ENCODE results near the gene PALLD. TPM values are rescaled to one million over a fixed set of nuclear protein-coding genes. Genes with fewer than 3 reads are reported as not detected.

PALLD gene
- total and polyA plus RNA-seq, 2 donors (not counting 3 experiments of a cell fraction or from before 2014, with no cell fraction given): 13.4 to 48.2 TPM

DNA sequence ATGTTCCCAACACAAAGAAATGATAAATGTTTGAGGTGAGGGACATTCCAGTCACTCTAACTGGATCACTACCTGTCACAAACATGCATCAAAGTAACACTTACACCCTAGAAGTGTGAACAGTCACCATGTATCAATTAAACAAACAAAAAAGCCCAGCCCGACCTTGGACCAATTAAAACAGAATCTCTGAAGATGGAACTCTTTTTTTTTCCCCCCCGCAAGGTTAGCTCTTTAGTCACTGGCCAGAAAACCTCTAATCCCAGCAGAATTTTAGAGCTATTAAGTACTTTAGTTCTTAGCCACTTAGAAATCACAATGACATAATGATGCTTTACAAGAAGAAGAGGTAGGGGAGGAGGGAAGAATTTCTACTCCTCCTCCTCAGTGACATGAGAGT, 154.5 kb downstream of the PALLD start:
- Histone ChIP-seq H3K36me3 (ENCODE audit: control insufficient read depth in 2 of 2, extremely low read depth in 1 of 2, insufficient read depth in 2 of 2, low read length in 2 of 2) (no peaks in the 10 kb centered on the region), H3K4me3 (replicated peaks in 1 of 3; ENCODE audit: insufficient read depth in 1 of 3, low read depth in 1 of 3, low read length in 3 of 3) (no peak overlapping the region), H3K9me3 (replicated peaks; ENCODE audit: control insufficient read depth, insufficient read depth, low read length) (no peaks in the 10 kb centered on the region), H4K20me1 (replicated peaks; ENCODE audit: control insufficient read depth, extremely low read depth, insufficient read depth, low read length) (no peaks in the 10 kb centered on the region), H3K9ac (replicated peaks; ENCODE audit: extremely low read depth, insufficient read depth, low read length) (no peak overlapping the region), H3K4me2 (ENCODE audit: insufficient read depth, low read length) (no peak overlapping the region), H3K79me2 (ENCODE audit: control insufficient read depth, insufficient read depth, low read length) (no peaks in the 10 kb centered on the region), H3K4me1 (ENCODE audit: control insufficient read depth, extremely low read depth, insufficient read depth, low read length) (no peaks in the 10 kb centered on the region), H2AFZ (ENCODE audit: low read depth, low read length) (no peak overlapping the region), H3K27ac (ENCODE audit: insufficient read depth, low read depth, low read length) (no peak overlapping the region), H3K9me1 (replicated peaks; ENCODE audit: control insufficient read depth, extremely low read depth, insufficient read depth, low read length) (no peaks in the 10 kb centered on the region), H3K27me3 (ENCODE audit: control insufficient read depth in 2 of 2, insufficient read depth in 2 of 2, low read length in 2 of 2) (no peaks in the 10 kb centered on the region)
- dilution Hi-C loops (cut with MboI; ENCODE audit: extremely low pct_ligation_motif_present, low sequenced_read_pairs): no loop called here
- TF ChIP-seq JUN (IDR thresholded peaks at IDR 0.05; ENCODE audit: borderline replicate concordance, insufficient read depth, insufficient read length, low read depth) (no peak), EZH2 (IDR thresholded peaks at IDR 0.05; ENCODE audit: borderline replicate concordance, low read depth, low read length, severe bottlenecking) (no peak), POLR2AphosphoS5 (IDR thresholded peaks at IDR 0.05; ENCODE audit: insufficient read depth, low read depth, low read length) (no peak), GATA2 (IDR thresholded peaks at IDR 0.05; ENCODE audit: insufficient read depth, insufficient read length, low read depth, low read length) (no peak), MYC (IDR thresholded peaks at IDR 0.05; ENCODE audit: low read depth, low read length) (no peak), POLR2A (IDR thresholded peaks at IDR 0.05; ENCODE audit: low read depth, low read length) (no peak), FOS (IDR thresholded peaks at IDR 0.05; ENCODE audit: borderline replicate concordance, insufficient read depth, low read length) (no peak)
- TF ChIP-seq, protein P1, sequence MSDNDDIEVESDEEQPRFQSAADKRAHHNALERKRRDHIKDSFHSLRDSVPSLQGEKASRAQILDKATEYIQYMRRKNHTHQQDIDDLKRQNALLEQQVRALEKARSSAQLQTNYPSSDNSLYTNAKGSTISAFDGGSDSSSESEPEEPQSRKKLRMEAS (IDR thresholded peaks at IDR 0.05; ENCODE audit: insufficient read depth, insufficient read length): no peak
- TF ChIP-seq, protein P2, sequence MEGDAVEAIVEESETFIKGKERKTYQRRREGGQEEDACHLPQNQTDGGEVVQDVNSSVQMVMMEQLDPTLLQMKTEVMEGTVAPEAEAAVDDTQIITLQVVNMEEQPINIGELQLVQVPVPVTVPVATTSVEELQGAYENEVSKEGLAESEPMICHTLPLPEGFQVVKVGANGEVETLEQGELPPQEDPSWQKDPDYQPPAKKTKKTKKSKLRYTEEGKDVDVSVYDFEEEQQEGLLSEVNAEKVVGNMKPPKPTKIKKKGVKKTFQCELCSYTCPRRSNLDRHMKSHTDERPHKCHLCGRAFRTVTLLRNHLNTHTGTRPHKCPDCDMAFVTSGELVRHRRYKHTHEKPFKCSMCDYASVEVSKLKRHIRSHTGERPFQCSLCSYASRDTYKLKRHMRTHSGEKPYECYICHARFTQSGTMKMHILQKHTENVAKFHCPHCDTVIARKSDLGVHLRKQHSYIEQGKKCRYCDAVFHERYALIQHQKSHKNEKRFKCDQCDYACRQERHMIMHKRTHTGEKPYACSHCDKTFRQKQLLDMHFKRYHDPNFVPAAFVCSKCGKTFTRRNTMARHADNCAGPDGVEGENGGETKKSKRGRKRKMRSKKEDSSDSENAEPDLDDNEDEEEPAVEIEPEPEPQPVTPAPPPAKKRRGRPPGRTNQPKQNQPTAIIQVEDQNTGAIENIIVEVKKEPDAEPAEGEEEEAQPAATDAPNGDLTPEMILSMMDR (IDR thresholded peaks at IDR 0.05; ENCODE audit: extremely low read depth in 1 of 2, insufficient read depth in 1 of 2, low read depth in 1 of 2, low read length in 2 of 2): no peak
- FAIRE-seq (no peak), DNase-seq (ENCODE audit: low read depth, low spot score) (no peak)
- BruUV-seq (replicated peaks): no TSS peak
- ChIA-PET POLR2A (no interaction called here), CTCF (interaction anchor here (0.9 to 1.3 kb wide), 2 partner anchors 15 to 17 kb away, joined by 3 to 5 read pairs; no protein-coding TSS in a partner anchor)
- intact Hi-C loops (cut with micrococcal nuclease): no loop called here

Measured in endothelial cell of umbilical vein (primary cell).